RWPE2 (cell line): Measurements from ENCODE around the gene RNASE4.
A peak's percentile ranks its signal among the peaks of the same experiment; 100 is the strongest.

Experiments used
- ATAC-seq: fragments of 200-7000 bp; cut with Tn5 transposase; 3 replicates; pipeline ENCODE4 v1.9.1; 2021; ENCODE audit warnings: low read depth
- DNase-seq: peaks from one replicate; pipeline ENCODE4 v3.0.0-alpha.2; 2020; ENCODE audit warnings: low spot score
- H3K27ac ChIP-seq: fragments of 450-650 bp; 2 replicates; pipeline ENCODE4 v1.5.1; 2017; ENCODE audit warnings: mild to moderate bottlenecking; ENCODE audit not compliant: poor library complexity, severe bottlenecking
- H3K27me3 ChIP-seq: fragments of 250-450 bp; sonication (Bioruptor Pico); 2 replicates; pipeline ENCODE4 v1.5.1; 2021; ENCODE audit warnings: mild to moderate bottlenecking, moderate library complexity; ENCODE audit not compliant: insufficient read depth, poor library complexity, severe bottlenecking
- H3K36me3 ChIP-seq: fragments of 250-450 bp; sonication (Bioruptor Pico); 2 replicates; pipeline ENCODE4 v1.5.1; 2020; ENCODE audit warnings: low read depth, mild to moderate bottlenecking, moderate library complexity
- H3K4me1 ChIP-seq: fragments of 250-450 bp; sonication (Bioruptor Pico); 2 replicates; pipeline ENCODE4 v1.5.1; 2021; ENCODE audit warnings: mild to moderate bottlenecking, moderate library complexity; ENCODE audit not compliant: insufficient read depth, poor library complexity, severe bottlenecking
- H3K4me3 ChIP-seq: fragments of 250-450 bp; sonication (Bioruptor Pico); 2 replicates; pipeline ENCODE4 v1.5.1; 2021; ENCODE audit warnings: mild to moderate bottlenecking, moderate library complexity; ENCODE audit not compliant: severe bottlenecking
- H3K9me3 ChIP-seq: fragments of 250-450 bp; sonication (Bioruptor Pico); 2 replicates; pipeline ENCODE4 v1.5.1; 2021; ENCODE audit warnings: mild to moderate bottlenecking, moderate library complexity; ENCODE audit not compliant: severe bottlenecking
- TF ChIP-seq, protein P1 (sequence below): fragments of 450-650 bp; IDR thresholded peaks from one replicate; pipeline ENCODE4 v1.5.1; 2017; ENCODE audit warnings: mild to moderate bottlenecking, moderate library complexity; ENCODE audit not compliant: poor library complexity, severe bottlenecking

Gene RNASE4

DNA sequence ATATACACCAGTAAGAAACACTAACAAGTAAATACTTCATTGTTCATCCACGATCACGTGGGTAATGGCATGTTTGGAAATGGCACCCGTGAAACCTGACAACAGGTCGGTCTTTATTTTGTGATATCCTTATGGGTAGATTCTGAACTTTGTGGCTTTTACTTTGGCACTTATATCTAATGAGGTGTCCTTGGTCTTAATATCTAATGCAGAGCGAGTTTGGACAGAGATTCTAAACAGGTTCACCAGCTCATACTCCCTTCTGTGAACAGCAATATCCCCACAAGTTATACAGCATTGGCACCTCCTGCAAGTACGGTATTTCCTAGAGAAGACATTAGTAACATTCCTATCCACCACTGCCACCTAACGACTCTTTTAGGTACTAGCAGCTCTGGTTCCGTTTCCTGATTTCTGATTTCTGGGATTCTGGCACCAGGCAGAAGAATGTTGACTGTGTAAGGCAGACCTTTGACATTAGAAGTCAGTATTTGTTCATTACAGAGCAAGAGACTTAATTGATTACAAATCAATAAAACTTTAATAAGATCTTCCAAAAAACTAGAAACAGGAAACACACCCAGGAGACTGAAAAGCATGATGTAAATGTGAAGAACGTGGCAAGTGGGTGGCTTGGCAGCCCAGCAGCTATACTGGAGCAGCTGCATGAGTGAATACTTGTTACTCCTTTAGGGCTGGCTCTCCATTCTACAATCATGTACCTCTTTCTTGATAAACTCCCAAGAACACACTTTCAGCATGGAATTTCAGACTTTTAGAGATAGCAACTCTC lies 6.7 kb downstream of the RNASE4 start:
- DNase-seq (no peak), ATAC-seq (peak; percentile 91)
- Histone ChIP-seq H3K4me3 (peak overlapping the region; percentile 9), H3K4me1 (no peaks in the 10 kb centered on the region), H3K9me3 (no peaks in the 10 kb centered on the region), H3K36me3 (no peaks in the 10 kb centered on the region), H3K27ac (no peak overlapping the region), H3K27me3 (no peaks in the 10 kb centered on the region)
- TF ChIP-seq, protein P1, sequence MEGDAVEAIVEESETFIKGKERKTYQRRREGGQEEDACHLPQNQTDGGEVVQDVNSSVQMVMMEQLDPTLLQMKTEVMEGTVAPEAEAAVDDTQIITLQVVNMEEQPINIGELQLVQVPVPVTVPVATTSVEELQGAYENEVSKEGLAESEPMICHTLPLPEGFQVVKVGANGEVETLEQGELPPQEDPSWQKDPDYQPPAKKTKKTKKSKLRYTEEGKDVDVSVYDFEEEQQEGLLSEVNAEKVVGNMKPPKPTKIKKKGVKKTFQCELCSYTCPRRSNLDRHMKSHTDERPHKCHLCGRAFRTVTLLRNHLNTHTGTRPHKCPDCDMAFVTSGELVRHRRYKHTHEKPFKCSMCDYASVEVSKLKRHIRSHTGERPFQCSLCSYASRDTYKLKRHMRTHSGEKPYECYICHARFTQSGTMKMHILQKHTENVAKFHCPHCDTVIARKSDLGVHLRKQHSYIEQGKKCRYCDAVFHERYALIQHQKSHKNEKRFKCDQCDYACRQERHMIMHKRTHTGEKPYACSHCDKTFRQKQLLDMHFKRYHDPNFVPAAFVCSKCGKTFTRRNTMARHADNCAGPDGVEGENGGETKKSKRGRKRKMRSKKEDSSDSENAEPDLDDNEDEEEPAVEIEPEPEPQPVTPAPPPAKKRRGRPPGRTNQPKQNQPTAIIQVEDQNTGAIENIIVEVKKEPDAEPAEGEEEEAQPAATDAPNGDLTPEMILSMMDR: peak; percentile 95

DNA sequence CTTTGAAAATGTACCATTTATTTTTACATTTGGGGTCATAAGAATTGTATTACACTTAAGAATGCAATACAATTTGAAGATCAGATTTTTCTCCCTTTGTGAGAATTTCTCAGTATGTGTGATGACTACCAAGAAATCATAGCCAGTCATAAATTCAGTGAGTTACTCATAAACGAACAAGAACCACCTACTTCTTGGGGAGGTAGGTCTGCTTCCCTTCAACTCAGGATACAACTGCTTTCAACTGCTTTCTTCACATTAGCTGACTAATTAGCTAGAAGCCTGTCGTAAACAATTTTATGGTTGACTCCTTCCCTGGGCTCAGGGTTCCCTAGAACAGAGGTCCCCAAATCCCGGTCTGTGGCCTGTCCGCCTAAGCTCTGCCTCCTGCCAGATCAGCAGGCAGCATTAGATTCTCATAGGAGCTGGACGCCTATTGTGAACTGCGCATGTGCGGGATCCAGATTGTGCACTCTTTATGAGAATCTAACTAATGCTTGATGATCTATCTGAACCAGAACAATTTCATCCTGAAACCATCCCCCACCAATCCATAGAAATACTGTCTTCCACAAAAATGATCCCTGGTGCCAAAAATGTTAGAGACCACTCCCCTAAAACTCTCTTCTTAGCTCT lies 7.9 kb downstream of the RNASE4 start:
- H3K9me3 ChIP-seq: no peaks in the 10 kb centered on the region
- H3K36me3 ChIP-seq: no peaks in the 10 kb centered on the region
- no peak overlapping the region for H3K4me3 ChIP-seq
- TF ChIP-seq, protein P1: no peak
- no peaks in the 10 kb centered on the region for H3K27me3 ChIP-seq
- H3K27ac ChIP-seq: no peak overlapping the region
- ATAC-seq: no peak
- no peaks in the 10 kb centered on the region for H3K4me1 ChIP-seq
- no peak for DNase-seq

DNA sequence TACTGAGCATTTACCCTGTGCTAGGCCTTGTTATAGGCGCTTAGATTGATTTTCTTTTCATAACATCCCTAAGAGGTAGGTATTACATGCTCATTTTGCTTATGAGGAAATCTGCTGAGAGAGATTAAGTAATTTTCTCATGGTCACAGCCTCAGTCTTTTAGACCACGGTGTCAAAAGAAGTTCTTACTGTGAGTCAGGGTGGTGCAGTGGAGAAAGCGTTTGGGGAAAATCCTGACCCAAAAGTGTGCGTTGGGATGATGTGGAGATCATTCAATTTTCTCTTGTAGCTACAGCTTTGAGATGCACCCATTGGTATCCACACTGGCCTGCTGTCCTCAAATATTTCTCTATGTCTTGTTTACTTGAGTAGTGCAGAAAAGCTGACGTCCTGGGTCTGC lies 12.4 kb downstream of the RNASE4 start:
- no peaks in the 10 kb centered on the region for H3K36me3 ChIP-seq
- TF ChIP-seq, protein P1: no peak
- H3K4me3 ChIP-seq: no peak overlapping the region
- no peak overlapping the region for H3K27ac ChIP-seq
- H3K27me3 ChIP-seq: no peaks in the 10 kb centered on the region
- ATAC-seq (no peak), DNase-seq (no peak)
- H3K4me1 ChIP-seq: no peaks in the 10 kb centered on the region
- H3K9me3 ChIP-seq: no peaks in the 10 kb centered on the region

DNA sequence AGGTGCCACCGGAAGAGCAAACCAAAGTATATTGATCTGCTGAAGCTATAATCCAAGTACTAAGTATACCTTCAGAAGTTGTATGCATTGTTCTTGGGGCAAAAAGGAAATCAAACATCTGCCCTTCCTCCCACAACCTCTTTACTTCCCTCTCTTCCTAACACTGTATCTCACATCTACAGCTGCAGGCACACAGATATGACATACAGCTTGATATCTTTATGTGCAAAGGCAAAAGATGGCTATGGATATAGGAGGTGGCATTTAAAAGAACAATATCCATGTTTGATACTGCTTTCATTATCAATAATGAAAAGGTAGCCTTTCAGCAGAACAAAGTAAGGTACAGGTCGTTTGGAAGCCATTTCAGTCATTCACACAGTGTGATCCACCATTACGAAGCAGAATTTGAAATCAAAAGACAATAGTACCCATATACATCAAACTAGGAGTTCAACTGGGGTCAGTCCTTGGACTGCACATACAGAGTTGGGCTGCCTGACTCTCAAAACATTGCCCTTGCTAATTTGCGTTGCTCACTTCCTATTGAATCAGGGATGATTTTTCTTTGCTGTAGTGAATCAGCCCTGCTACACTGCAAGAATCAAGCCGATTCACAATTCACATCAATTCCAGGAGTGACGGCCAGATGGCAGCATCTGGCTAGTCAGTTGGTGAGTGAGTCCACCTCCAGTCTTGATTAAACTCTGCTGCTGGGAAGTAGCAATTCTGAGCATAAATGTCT lies 13.1 kb downstream of the RNASE4 start:
- TF ChIP-seq, protein P1: peak; percentile 90

DNA sequence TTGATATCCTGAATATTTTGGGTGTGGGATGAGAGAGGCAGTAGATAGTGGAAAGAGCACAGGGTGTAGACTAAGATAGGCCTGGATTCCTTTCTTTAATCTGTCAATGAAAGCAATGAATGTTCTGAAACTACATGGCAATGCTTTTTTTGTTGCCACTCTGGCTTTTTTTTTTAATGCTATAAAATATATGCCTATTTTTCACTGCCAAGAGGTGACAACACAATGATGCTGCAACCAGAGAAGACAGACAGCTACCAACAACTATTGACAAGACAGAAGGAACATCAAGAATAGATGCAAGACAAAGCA lies 13.6 kb downstream of the RNASE4 start:
- no peaks in the 10 kb centered on the region for H3K27me3 ChIP-seq
- no peaks in the 10 kb centered on the region for H3K4me1 ChIP-seq
- no peak overlapping the region for H3K4me3 ChIP-seq
- no peak overlapping the region for H3K27ac ChIP-seq
- no peaks in the 10 kb centered on the region for H3K9me3 ChIP-seq
- no peak for DNase-seq
- no peaks in the 10 kb centered on the region for H3K36me3 ChIP-seq
- TF ChIP-seq, protein P1: peak; percentile 64
- ATAC-seq: no peak

More for the DNA sequence above, 13.1 kb downstream of the RNASE4 start:
- Histone ChIP-seq H3K4me3 (no peak overlapping the region), H3K27ac (no peak overlapping the region), H3K9me3 (no peaks in the 10 kb centered on the region), H3K36me3 (no peaks in the 10 kb centered on the region), H3K4me1 (no peaks in the 10 kb centered on the region), H3K27me3 (no peaks in the 10 kb centered on the region)
- ATAC-seq: peak; percentile 91
- DNase-seq: no peak
